ENCODE results near the gene IMMP2L.

The IMMP2L gene

DNA sequence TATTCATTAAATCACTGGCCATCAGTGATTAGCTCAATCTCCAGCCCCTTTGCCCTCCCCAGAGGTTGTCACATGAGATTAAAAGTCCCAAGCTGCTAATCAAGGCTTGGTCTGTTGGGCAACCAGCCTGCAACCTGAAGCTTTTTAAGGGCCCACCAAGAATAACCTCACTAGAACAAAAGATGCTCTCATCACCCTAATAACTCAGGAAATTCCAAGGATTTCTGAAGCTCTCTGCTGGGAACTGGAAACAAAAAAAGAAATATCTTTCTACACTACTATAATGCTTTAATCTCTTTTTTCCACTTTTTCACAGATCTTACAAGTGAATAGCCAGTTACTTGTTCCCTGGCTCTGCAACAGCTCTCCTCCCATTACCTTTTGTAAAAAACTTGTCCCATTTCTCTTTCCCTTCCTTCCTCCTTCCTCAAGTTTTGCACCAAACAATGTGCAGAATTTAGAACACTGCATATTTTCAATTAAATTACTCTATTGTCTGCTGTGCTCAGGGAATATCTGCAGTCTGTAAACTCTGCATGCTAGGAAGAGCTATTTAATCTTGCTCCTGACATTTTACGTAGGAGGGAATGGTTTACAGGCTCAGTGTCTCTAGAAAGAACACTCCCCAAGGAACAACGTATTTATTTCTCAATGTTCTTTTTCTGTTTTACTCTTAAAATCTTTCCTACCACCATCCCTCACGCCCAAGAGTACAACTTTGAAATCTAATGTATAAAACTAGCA lies 169.1 kb downstream of the IMMP2L start:
- no peak for DNase-seq (ENCODE audit: low read depth, low spot score)

DNA sequence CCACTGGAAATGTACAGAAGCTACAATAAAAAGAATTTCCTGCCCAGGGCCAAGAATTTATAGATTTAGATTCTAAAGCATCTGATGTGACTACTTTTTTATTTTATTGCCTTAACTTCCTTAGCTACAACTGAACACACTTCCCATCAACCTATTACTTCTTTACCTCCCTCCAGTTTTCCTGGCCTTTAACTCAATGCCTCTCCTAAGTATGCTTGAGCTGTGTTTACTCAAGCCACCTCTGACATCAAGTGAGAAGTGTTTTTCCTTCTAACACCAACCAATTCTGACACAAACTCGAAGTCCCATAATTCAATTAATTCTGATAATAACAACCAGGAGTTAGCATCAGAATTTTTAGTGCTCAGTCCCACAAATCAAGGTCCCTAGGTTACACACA lies 170.0 kb downstream of the IMMP2L start:
- no peak for DNase-seq (ENCODE audit: low read depth, low spot score)

DNA sequence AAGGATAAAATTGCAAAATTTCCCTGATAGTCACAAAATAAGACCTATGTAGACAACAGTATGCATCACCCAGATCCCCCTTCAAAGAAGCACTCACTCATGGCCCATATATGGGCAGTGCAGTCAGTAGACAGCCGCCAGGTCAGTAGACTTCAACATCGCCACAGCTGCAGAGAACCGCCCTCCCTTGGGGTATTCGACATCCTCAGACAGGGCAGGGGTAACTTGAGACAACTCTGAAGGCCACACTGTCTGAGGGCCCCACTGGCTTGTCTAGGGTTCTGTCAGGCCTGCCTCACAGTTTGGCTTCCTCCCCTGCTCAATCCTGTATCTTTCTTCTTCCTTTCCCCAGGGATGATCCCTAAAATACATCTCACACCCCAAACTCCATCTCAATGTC lies 172.3 kb downstream of the IMMP2L start:
- no peak for DNase-seq (ENCODE audit: low read depth, low spot score)

DNA sequence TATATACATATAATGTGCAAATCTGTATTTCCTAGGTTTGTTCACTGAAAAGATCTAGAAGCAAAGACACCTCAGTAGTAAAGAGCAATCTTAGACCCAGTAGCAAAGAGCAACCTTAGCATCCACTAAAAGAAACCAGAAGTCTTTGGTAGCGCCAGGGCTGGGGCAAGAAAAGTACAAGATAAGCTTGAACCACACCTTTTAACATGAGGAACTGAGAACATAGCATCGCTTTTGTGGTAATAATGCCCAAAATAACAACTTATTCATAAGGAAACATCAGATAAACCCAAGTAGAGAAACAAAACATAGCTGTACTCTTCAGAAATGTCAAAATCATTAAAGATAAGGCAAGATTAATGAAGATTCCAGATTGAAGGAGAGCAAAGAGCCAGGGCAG lies 173.4 kb downstream of the IMMP2L start:
- DNase-seq (ENCODE audit: low read depth, low spot score): no peak

DNA sequence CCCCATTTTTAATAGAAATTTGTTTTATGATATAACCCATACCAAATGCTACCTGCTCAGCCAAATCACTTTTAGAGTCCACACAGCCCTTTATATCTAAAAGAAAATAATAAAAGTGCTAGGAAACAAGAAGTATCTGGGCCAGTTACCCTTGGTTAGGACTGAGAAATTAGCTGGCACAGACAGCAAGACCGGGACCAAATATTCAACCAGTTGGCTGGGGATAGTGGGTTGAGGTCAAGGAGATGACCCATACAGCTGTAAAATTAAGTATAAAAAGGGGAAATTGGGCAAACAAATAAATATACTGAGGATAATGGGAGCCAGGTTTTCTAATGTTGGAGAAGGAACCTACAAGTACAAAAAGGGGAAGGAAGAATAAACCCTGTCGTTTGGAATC lies 174.3 kb downstream of the IMMP2L start:
- no peak for DNase-seq (ENCODE audit: low read depth, low spot score)

DNA sequence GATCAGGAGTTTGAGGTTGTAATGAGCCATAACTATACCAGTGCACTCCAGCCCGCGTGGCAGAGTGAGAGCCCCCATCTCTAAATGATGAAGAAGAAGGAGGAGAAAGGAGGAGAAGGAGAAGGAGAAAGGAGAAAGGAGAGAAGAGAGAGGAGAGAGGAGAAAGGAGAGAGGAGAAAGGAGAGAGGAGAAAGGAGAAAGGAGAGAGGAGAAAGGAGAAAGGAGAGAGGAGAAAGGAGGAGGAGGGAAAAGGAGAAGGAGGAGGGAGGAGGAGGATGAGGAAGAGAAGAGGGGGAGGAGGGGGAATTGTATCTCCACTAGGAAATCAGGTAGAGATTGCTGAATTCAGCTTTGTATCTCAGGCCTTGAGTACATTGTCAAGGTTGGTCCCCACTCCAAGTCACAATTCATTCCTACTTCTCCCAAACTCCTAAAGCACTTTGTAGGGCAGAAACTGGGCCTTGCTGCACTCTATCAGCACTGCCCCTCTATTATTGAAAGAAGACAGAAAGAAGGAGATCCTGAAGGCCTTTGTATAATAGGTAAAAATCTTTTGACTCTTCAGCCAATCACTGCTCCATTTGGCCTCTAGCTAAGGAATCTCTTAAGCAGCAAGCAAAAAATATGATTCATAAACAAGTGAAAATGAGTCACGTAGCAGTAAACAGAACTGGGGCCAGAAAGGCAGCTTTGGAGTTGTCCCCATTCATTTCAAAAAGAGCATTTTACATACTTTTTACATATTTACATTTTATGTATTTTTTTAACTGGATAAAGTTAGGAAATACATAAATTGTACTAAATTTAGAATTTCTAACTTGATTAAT lies 178.0 kb downstream of the IMMP2L start:
- no peak for DNase-seq (ENCODE audit: low read depth, low spot score)

DNA sequence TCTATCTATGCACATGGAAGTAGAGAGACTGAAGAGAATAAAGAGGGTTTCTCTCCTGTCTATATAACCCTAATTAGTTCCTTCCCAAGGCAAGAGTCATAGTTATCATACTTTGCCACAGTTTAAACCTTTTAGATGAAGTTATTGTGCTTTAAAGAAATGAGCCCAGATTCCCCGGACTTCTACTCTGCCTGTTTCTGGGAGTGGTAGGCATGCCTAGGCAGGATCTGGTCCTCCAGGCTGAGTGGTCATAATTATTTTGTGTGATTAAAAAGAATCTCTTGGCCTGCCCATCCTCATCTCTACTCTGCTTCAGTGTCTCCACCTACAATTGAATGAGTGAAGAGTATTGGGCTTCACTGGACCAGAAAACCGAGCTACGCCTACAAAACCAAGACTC lies 179.2 kb downstream of the IMMP2L start:
- no peak for DNase-seq (ENCODE audit: low read depth, low spot score)

DNA sequence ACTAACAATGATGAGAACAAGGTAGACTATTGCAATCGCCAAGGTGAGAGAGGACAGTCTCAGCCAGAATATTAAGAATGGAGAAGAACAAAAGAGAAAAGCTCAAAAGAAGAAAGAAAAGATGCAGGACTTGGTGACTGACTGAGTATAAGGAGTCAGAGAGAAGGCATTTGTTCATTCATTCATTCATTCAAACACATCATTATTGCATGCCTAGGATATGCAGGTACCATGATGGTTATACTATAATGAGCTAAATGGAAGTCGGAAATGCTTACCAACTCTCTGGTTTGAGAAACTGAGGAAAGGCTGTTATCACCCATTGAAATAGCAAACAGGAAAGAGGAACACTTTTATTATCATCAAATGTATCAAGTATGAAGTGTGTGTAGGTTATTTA lies 180.7 kb downstream of the IMMP2L start:
- no peak for DNase-seq (ENCODE audit: low read depth, low spot score)

DNA sequence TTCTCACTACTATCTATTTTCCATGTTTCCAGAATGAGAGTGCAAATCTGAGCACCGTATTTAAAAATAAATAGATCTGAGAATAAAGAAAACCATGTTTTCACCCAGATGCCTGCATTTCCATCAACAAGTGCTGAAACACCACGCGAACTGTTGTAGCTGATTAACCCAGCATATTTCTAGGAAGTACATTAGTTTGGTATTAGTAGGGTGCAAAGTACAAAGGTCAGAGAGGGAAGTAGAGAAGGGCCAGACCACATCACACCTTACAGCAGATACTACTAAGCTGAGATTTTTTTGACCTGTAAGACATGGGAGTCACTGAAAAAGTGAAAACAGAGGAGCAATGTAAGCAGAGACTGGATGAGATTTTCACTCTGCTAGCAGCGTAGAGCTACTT lies 181.3 kb downstream of the IMMP2L start:
- DNase-seq (ENCODE audit: low read depth, low spot score): no peak

DNA sequence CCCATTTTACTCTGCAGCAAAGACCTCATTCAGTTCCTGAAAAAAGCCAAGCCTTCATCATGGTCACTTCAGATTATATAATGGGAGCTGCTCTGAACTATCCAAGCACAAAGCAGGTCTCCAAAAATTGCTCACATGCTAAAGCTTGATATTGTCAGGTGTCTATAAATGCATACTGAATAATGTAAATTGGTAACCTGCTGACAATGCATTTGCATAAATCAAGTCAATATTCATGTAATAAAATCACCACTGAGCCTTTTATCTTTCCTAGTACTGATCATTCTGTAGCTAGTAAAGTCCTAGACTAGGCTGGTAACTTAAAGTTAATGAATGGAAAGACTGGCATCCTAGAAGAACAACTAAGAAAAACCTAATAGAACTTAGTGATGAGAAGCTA lies 188.3 kb downstream of the IMMP2L start:
- DNase-seq (ENCODE audit: low read depth, low spot score): no peak

DNA sequence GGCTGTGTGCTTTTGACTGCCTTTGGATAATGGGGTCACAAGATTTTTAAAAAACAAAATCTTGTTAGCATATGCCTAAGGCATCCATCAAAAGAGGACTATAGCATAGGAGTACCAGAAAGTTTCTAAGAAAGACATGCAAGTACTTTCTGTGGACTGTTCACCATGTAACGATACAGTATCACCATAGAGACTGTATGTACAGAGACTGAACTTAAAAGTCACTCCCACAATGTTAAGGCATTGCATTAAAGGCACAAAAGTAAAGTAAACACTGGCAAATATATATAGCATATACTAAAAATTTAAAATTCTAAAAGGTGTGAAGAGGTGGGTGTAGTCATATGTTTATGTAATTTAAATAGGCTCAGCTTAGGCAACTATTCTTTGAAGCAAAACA lies 190.9 kb downstream of the IMMP2L start:
- no peak for DNase-seq (ENCODE audit: low read depth, low spot score)

DNA sequence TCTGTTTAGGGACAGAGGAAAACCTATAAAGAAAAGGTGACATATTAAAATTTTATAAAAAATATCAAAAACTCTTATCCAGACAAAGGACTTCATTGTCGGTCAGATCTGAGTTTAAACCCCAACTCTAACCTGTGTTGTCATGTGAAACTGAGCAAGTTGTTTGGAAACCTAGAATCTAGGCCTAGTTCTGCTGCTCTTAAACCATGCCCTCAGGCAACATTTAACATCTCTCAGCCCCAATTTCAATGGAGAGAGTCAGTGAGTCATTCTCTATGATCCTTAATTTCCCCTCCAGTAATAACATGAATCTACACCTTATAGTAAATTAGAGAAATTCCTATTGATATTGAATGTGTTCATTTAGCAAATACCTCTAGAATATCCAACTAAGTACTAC lies 192.3 kb downstream of the IMMP2L start:
- DNase-seq (ENCODE audit: low read depth, low spot score): peak; percentile 11

DNA sequence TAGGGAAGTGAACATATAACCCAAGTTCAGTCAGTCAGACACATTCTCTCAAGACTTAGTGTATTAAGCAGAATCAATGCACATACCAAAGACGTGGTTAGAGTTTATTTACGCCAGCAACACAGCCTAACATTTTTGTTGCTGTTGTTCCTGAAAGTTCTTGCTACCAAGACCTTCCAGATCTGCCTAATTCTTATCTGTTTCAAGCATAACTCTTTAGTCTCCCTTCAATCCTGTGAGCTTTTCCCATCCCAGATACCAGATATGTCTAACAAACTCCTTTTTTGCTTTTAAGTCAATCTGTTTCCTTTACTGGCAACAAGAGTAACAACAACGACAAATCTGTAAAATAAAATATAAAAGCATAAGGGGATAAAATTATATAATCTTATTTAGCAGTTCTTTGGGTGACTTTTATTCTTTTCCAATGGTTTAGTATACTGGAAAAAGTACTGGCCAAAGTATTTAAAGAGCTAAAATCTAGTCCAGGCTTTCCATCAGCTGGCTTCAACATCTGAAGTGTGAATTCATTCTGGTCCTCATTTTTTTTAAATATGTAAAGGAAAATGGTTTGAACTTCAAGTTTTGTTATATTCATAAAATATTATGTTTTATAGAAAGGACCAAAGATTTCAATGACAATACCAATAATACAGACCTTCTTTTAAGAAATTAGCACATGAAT lies 193.8 kb downstream of the IMMP2L start:
- no peak for DNase-seq (ENCODE audit: low read depth, low spot score)

DNA sequence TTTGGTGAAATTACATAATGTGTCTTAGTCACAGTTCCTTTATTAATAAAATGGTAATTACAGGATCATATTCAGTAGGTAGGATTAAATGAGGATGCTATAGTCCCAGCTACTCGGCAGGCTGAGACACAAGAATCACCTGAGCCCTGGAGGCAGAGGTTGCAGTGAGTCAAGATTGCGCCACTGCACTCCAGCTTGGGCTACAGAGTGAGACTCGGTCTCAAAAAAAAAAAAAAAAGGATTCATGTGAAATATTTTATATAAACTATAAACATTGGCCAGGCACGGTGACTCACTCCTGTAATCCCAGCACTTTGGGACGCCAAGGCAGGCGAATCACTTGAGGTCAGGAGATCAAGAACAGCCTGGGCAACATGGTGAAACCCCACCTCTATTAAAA lies 197.9 kb downstream of the IMMP2L start:
- DNase-seq (ENCODE audit: low read depth, low spot score): no peak

DNA sequence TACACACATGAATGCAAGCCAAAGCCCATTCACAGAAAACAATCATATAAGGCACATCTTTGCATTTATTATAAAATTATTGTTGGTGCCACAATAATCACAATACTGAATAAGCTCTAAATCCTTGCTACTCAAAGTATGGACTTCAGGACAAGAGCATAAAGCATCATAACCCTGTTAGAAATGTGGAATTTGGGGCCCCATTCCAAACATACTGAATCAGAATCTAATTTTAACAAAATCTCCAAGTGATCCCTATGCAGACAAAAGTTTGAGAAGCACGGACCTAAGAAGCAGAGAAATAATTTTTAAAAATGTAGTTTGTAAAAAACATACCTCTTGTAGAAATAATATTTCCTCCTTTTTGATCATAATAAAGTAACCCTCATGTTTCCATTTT lies 199.2 kb downstream of the IMMP2L start:
- no peak for DNase-seq (ENCODE audit: low read depth, low spot score)

DNA sequence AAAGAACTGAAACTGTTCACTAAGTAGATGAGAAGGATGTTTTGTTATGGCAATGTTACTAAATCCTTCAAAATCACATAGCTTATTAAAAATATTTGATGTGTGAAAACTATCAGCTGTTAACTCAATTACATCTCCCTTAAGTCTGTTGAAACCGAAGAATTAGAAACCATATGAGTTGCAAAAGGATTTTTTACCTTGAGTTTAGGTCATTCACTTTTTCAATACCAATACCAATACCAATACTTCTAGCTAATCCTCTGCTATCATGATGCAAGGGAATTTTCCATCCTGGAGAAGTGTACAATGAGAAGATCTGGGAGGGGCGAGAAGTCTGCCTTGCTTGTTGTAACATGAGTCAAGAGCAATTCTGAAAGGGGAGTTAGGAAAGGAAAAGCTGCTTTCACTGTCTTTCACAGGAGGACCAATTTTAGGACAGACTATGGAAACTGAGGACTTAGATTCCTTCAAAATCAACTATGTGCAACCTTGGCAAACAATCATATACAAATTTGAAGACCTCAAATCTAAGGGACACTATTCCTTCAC lies 199.7 kb downstream of the IMMP2L start:
- DNase-seq (ENCODE audit: low read depth, low spot score): no peak

DNA sequence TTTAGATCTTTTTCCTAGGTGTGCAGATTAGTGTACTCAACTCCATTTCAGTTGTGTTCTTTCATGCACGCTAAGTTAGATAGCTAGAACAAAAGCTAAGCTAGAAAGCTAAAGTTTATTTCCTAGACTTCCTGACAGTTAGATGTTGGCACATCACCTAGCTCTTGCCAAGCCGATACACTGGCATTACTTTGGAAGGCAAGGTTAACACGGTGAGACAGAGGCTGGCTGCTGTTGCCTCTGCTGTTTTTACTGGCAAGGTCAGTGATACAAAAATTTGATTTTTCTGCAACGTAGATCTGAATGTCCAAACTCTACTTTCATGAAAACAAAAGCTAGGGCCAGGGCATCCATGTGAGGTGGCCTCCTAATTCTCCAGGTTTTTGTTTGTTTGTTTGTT lies 203.4 kb downstream of the IMMP2L start:
- no peak for DNase-seq (ENCODE audit: low read depth, low spot score)

DNA sequence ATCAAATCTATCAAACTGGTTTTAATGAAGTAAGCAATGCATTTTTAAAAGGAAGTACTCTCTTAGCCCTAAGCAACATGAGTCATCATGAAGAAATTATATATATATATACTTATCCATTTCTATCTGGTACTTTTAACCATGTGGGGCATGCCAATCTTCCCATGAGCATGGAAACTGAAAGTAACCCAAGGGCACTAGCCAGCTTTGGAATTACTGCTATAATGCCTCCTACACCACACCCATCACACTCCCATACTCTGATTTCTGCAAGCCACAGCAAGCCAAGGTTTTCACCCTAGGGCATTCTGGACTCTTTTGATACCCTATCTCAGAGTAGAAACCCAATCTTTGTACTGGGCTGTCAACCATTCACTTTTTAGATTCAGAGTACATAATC lies 204.6 kb downstream of the IMMP2L start:
- no peak for DNase-seq (ENCODE audit: low read depth, low spot score)

DNA sequence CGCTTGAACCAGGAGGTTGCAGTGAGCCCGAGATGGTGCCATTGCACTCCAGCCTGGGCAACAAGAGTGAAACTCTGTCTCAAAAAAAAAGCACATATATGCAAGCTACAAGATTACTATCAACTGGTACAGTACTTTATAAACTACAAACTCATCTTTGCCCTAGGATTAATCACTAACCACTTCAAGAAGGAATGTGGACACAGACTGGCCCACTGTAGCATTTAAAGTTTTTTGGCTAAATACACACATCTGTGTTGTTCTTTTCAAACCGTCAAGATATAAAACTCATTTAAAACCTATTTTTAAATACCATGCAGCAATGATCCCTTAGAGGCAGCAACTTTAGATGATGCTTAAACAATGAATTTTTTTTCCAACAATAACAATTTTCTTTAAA lies 205.4 kb downstream of the IMMP2L start:
- no peak for DNase-seq (ENCODE audit: low read depth, low spot score)

DNA sequence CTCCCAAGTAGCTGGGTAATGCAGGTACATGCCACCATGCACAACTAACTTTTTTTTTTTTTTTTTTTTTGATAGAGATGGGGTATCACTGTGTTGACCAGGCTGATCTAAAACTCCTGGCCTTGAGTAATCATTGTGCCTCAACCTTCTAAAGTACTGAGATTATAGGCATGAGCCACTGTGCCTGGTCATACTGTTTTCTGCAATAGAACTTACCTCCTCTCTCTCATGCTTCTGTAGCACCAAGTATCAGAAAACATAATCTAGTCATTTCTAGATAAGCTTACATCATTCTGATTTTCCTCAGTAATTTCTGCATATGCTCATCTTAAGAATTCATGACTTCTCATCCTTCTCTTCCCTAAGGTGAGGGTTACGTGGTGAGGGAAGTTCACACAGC lies 210.0 kb downstream of the IMMP2L start:
- DNase-seq (ENCODE audit: low read depth, low spot score): no peak

DNA sequence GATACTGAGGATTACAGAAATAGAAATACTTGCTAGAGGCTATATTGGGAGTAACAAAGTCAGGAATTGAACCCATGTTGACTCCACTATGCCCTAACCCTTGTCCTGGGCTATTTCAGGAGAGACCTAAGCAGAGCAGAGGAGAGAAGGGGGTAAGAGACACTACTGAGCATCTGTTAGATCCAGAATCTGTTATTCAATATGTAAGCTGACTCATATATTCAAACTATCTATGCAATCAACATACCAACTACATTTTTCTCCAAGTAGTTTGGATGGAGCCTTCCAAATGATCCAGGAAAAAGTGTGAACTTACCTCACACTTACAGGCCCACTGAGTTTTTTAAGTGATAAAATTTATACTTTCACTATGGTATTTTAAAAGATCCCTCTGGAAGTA lies 216.1 kb downstream of the IMMP2L start:
- no peak for DNase-seq (ENCODE audit: low read depth, low spot score)

DNA sequence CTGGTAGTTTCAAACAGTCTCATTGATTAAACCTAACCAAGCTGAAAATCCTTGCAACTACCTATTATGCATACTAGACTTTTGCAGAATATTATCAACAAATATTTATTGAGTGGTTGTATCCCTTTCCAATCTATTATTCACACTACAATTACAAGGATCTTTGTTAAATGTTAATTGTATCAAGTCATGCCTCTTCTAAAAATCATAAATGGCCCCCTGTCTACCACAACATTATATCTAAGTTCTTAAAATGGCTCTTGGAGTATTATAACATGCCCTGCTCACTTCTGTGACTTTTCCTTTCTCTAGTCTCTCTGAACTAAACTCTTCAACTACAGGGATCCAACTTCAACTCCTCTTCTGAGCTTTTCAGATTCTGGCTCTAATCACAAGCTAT lies 219.3 kb downstream of the IMMP2L start:
- DNase-seq (ENCODE audit: low read depth, low spot score): no peak
